ENCODE measurements around the gene NECTIN4. TPM values are rescaled to one million over a fixed set of nuclear protein-coding genes. Genes with fewer than 3 reads are reported as not detected.

NECTIN4 gene
- total and polyA plus RNA-seq, 2 of the 13 experiments (the other 11 are each of a cell fraction or from before 2014, with no cell fraction given): 5.9 to 12.4 TPM

DNA sequence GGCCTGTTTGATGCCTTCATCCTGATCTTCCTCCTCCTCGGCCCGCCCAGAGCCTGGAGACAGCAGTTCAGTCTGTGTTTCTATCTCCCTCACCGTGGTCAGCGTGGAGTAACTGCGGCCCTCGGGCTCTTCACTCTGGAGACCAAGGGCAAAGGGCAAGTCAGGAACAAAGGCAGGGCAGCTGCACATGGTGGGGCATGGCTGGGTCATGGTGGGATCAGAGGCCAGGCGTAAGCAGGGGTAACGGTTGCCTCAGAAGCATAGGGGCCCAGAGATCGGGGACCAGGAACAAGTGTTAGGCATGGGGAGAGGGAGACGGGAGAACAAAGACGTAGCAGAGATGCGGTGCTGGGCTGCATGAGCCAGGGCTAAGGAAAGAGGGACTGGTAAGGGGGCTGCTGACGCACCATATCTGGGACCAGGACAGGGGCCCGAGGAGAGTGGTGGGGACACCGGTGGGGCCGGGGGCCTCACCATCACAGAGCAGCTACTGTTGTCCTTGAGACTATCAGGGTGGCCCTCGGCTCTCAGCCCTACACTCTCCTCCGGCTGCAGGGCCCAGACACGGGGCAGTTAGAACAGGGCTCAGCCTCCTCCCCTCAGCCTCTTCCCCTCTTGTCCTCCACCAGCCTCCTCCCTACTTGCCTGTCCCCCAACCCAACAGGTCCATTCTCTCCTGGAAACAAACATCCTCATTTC is 16.5 kb downstream of the NECTIN4 start (continued):
- TF ChIP-seq NR2C2 (CRISPR knock-in tag; IDR thresholded peaks at IDR 0.05; ENCODE audit: borderline replicate concordance): peak; percentile 71
- peak; percentile 37; the same call in 1 of the 2 replicates for TF ChIP-seq YEATS4 (CRISPR knock-in tag; IDR thresholded peaks at IDR 0.05; ENCODE audit: borderline replicate concordance)
- peak; percentile 24; the same call in 1 of the 2 replicates for TF ChIP-seq SOX5 (CRISPR knock-in tag; IDR thresholded peaks at IDR 0.05; ENCODE audit: borderline replicate concordance)
- TF ChIP-seq, protein P1, sequence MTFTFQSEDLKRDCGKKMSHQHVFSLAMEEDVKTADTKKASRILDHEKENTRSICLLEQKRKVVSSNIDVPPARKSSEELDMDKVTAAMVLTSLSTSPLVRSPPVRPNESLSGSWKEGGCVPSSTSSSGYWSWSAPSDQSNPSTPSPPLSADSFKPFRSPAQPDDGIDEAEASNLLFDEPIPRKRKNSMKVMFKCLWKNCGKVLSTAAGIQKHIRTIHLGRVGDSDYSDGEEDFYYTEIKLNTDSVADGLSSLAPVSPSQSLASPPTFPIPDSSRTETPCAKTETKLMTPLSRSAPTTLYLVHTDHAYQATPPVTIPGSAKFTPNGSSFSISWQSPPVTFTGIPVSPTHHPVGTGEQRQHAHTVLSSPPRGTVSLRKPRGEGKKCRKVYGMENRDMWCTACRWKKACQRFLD (CRISPR knock-in tag; IDR thresholded peaks at IDR 0.05; ENCODE audit: borderline replicate concordance): no peak
- peak; percentile 18; the same call in 1 of the 2 replicates for TF ChIP-seq TFAP4 (IDR thresholded peaks at IDR 0.05; ENCODE audit: borderline replicate concordance, low read depth)
- TF ChIP-seq ZNF558 (CRISPR knock-in tag; IDR thresholded peaks at IDR 0.05; ENCODE audit: borderline replicate concordance): 0 out of 2 replicates have a peak, but pooled peaks have one; percentile 57
- TF ChIP-seq CHCHD3 (CRISPR knock-in tag; IDR thresholded peaks at IDR 0.05): no peak
- 0 out of 2 replicates have a peak, but pooled peaks have one; percentile 19 for TF ChIP-seq KDM5B (CRISPR knock-in tag; IDR thresholded peaks at IDR 0.05; ENCODE audit: borderline replicate concordance)
- TF ChIP-seq ARHGAP35 (CRISPR knock-in tag; IDR thresholded peaks at IDR 0.05; ENCODE audit: borderline replicate concordance): no peak
- TF ChIP-seq TCF7 (IDR thresholded peaks at IDR 0.05; ENCODE audit: low read depth): 0 out of 2 replicates have a peak, but pooled peaks have one; percentile 7
- TF ChIP-seq NCOR1 (IDR thresholded peaks at IDR 0.05; ENCODE audit: borderline replicate concordance, low read length): 0 out of 2 replicates have a peak, but pooled peaks have one; percentile 24
- no peak for TF ChIP-seq PAWR (CRISPR knock-in tag; IDR thresholded peaks at IDR 0.05; ENCODE audit: borderline replicate concordance)
- TF ChIP-seq GATAD2A (CRISPR knock-in tag; IDR thresholded peaks at IDR 0.05): peak; percentile 54
- TF ChIP-seq ZSCAN31 (CRISPR knock-in tag; IDR thresholded peaks at IDR 0.05; ENCODE audit: low read depth): peak; percentile 24; the same call in 1 of the 2 replicates
- no peak for TF ChIP-seq TEAD3 (CRISPR knock-in tag; optimal IDR thresholded peaks at IDR 0.05; ENCODE audit: borderline replicate concordance)
- 0 out of 2 replicates have a peak, but pooled peaks have one; percentile 53 for TF ChIP-seq ZXDC (CRISPR knock-in tag; IDR thresholded peaks at IDR 0.05)
- no peak for TF ChIP-seq ZNF180 (CRISPR knock-in tag; IDR thresholded peaks at IDR 0.05; ENCODE audit: borderline replicate concordance, low read depth)
- 0 out of 2 replicates have a peak, but pooled peaks have one; percentile 56 for TF ChIP-seq HNRNPL (IDR thresholded peaks at IDR 0.05; ENCODE audit: low read depth, low read length)
- TF ChIP-seq ZNF343 (CRISPR knock-in tag; IDR thresholded peaks at IDR 0.05): no peak; the same call in 1 of the 2 replicates
- 0 out of 2 replicates have a peak, but pooled peaks have one; percentile 45 for TF ChIP-seq ZFP90 (CRISPR knock-in tag; IDR thresholded peaks at IDR 0.05; ENCODE audit: borderline replicate concordance)

All from HepG2 (cell line).